Epithelial cell of proximal tubule (primary cell): ENCODE results near the gene WDR91. TPM values are rescaled to one million over a fixed set of nuclear protein-coding genes. Genes with fewer than 3 reads are reported as not detected.

Source experiments
- DNase-seq: peaks from one replicate; pipeline ENCODE4 v3.0.0-alpha.2; 2011; ENCODE audit warnings: low read depth
- H3K4me3 ChIP-seq: 2 replicates; pipeline ENCODE4 v1.5.1; 2011; ENCODE audit warnings: low read depth, mild to moderate bottlenecking, low read length
- CTCF ChIP-seq: conservative IDR thresholded peaks from 2 replicates; pipeline ENCODE4 v1.5.1; 2012; ENCODE audit warnings: low read depth, mild to moderate bottlenecking, low read length
- total RNA-seq: library from RNA; depleted of rRNA; stranded (reverse); fragments of >200 nt; gene quantifications from 2 replicates; pipeline ENCODE4 v1.2.3, GENCODE V29; 2015

WDR91 gene
- total RNA-seq, 1 donor from 2014 or later: 8.7 TPM

GRCh38 chr7:135166338-135166990 is 44.9 kb downstream of the WDR91 start:
- no peak for DNase-seq
- no peak for TF ChIP-seq CTCF
- H3K4me3 ChIP-seq: no peak overlapping the region

GRCh38 chr7:135165862-135166261 is 45.5 kb downstream of the WDR91 start:
- H3K4me3 ChIP-seq: no peak overlapping the region
- no peak for TF ChIP-seq CTCF
- no peak for DNase-seq

GRCh38 chr7:135164357-135165061 is 46.8 kb downstream of the WDR91 start:
- no peak for TF ChIP-seq CTCF
- H3K4me3 ChIP-seq: no peak overlapping the region
- DNase-seq: no peak

- no peak for DNase-seq
- no peak for TF ChIP-seq CTCF
- H3K4me3 ChIP-seq: no peak overlapping the region
Measured at GRCh38 chr7:135162382-135163001, 48.8 kb downstream of the WDR91 start.

GRCh38 chr7:135161669-135162068 is 49.7 kb downstream of the WDR91 start:
- TF ChIP-seq CTCF: no peak
- H3K4me3 ChIP-seq: no peak overlapping the region
- DNase-seq: no peak

GRCh38 chr7:135160858-135161653 is 50.3 kb downstream of the WDR91 start:
- no peak for DNase-seq
- no peak for TF ChIP-seq CTCF
- no peak overlapping the region for H3K4me3 ChIP-seq
